ENCODE measurements around the gene ZFP36.
A peak's percentile ranks its signal among the peaks of the same experiment; 100 is the strongest.

ZFP36 gene

GRCh38 chr19:39407410-39407659 lies 688 bp downstream of the ZFP36 start:
- H2AFZ ChIP-seq (ENCODE audit: low read length), result no peak overlapping the region
- H3K36me3 ChIP-seq (ENCODE audit: insufficient read depth, low read length), result peaks cover 10% of the 10 kb centered on the region
- no peaks in the 10 kb centered on the region for H3K9me3 ChIP-seq (ENCODE audit: low read length)
- no peaks in the 10 kb centered on the region for H4K20me1 ChIP-seq (ENCODE audit: insufficient read depth, low read length)
- H3K27me3 ChIP-seq (ENCODE audit: insufficient read depth, low read length), result no peaks in the 10 kb centered on the region
- H3K4me1 ChIP-seq (ENCODE audit: insufficient read depth, low read length, severe bottlenecking), result peaks cover 78% of the 10 kb centered on the region
- H3F3A ChIP-seq (ENCODE audit: insufficient read depth, low read length), result peaks cover 16% of the 10 kb centered on the region
- H3K9ac ChIP-seq (ENCODE audit: low read length), result peak overlapping the region; percentile 97
- peaks cover 6% of the 10 kb centered on the region for H3K79me2 ChIP-seq (ENCODE audit: insufficient read depth, low read length)
- peak overlapping the region; percentile 81 for H3K4me2 ChIP-seq (ENCODE audit: low read length)
- TF ChIP-seq EZH2 (IDR thresholded peaks at IDR 0.05; ENCODE audit: borderline replicate concordance, low read length) (no peak), CTCF (IDR thresholded peaks at IDR 0.05; ENCODE audit: low read length) (no peak)
- peak overlapping the region; percentile 96 for H3K27ac ChIP-seq (ENCODE audit: low read depth, low read length, poor library complexity, severe bottlenecking)
- H3K4me3 ChIP-seq (ENCODE audit: low read depth, low read length, poor library complexity, severe bottlenecking), result peak overlapping the region; percentile 96
- no peaks in the 10 kb centered on the region for H3K9me2 ChIP-seq (ENCODE audit: low read depth, low read length)

- Histone ChIP-seq H3K4me3 (ENCODE audit: low read depth, low read length, poor library complexity, severe bottlenecking) (peak overlapping the region; percentile 96), H3K4me2 (ENCODE audit: low read length) (peak overlapping the region; percentile 81), H3K27me3 (ENCODE audit: insufficient read depth, low read length) (no peaks in the 10 kb centered on the region), H3F3A (ENCODE audit: insufficient read depth, low read length) (peaks cover 16% of the 10 kb centered on the region), H3K4me1 (ENCODE audit: insufficient read depth, low read length, severe bottlenecking) (peaks cover 73% of the 10 kb centered on the region), H3K27ac (ENCODE audit: low read depth, low read length, poor library complexity, severe bottlenecking) (peak overlapping the region; percentile 96), H3K9ac (ENCODE audit: low read length) (peak overlapping the region; percentile 97), H3K36me3 (ENCODE audit: insufficient read depth, low read length) (peaks cover 10% of the 10 kb centered on the region), H3K9me3 (ENCODE audit: low read length) (no peaks in the 10 kb centered on the region), H4K20me1 (ENCODE audit: insufficient read depth, low read length) (no peaks in the 10 kb centered on the region), H2AFZ (ENCODE audit: low read length) (no peak overlapping the region), H3K9me2 (ENCODE audit: low read depth, low read length) (no peaks in the 10 kb centered on the region), H3K79me2 (ENCODE audit: insufficient read depth, low read length) (peaks cover 6% of the 10 kb centered on the region)
- TF ChIP-seq CTCF (IDR thresholded peaks at IDR 0.05; ENCODE audit: low read length) (no peak), EZH2 (IDR thresholded peaks at IDR 0.05; ENCODE audit: borderline replicate concordance, low read length) (no peak)
These were observed 1.2 kb downstream of the ZFP36 start for GRCh38 chr19:39407660-39408391.

GRCh38 chr19:39408392-39409207 lies 2.0 kb downstream of the ZFP36 start:
- H3K4me2 ChIP-seq (ENCODE audit: low read length), result peak overlapping the region; percentile 81
- H3K4me3 ChIP-seq (ENCODE audit: low read depth, low read length, poor library complexity, severe bottlenecking), result peak overlapping the region; percentile 96
- H3K27ac ChIP-seq (ENCODE audit: low read depth, low read length, poor library complexity, severe bottlenecking), result peak overlapping the region; percentile 96
- peaks cover 6% of the 10 kb centered on the region for H3K79me2 ChIP-seq (ENCODE audit: insufficient read depth, low read length)
- peaks cover 10% of the 10 kb centered on the region for H3K36me3 ChIP-seq (ENCODE audit: insufficient read depth, low read length)
- H3K27me3 ChIP-seq (ENCODE audit: insufficient read depth, low read length), result no peaks in the 10 kb centered on the region
- H4K20me1 ChIP-seq (ENCODE audit: insufficient read depth, low read length), result no peaks in the 10 kb centered on the region
- H3K9me2 ChIP-seq (ENCODE audit: low read depth, low read length), result no peaks in the 10 kb centered on the region
- H2AFZ ChIP-seq (ENCODE audit: low read length), result no peak overlapping the region
- TF ChIP-seq EZH2 (IDR thresholded peaks at IDR 0.05; ENCODE audit: borderline replicate concordance, low read length) (no peak), CTCF (IDR thresholded peaks at IDR 0.05; ENCODE audit: low read length) (no peak)
- H3K4me1 ChIP-seq (ENCODE audit: insufficient read depth, low read length, severe bottlenecking), result peaks cover 68% of the 10 kb centered on the region
- H3K9ac ChIP-seq (ENCODE audit: low read length), result peak overlapping the region; percentile 97
- peaks cover 16% of the 10 kb centered on the region for H3F3A ChIP-seq (ENCODE audit: insufficient read depth, low read length)
- H3K9me3 ChIP-seq (ENCODE audit: low read length), result no peaks in the 10 kb centered on the region
